GM19468 (cell line): Measurements from ENCODE around the gene TMEM120B.
"Not testable (repeated sequence)": the region's sequence is repeated elsewhere in the genome, so short reads cannot be mapped to it uniquely, and the experiment has no call there.

Source experiments
- ATAC-seq: cut with Tn5 transposase; IDR thresholded peaks from one replicate; pipeline ENCODE4 v1.9.1; 2021; ENCODE audit warnings: mild to moderate bottlenecking, moderate library complexity, moderate number of reproducible peaks; ENCODE audit not compliant: unreplicated experiment; ENCODE audit errors: extremely low read depth

The TMEM120B gene

DNA sequence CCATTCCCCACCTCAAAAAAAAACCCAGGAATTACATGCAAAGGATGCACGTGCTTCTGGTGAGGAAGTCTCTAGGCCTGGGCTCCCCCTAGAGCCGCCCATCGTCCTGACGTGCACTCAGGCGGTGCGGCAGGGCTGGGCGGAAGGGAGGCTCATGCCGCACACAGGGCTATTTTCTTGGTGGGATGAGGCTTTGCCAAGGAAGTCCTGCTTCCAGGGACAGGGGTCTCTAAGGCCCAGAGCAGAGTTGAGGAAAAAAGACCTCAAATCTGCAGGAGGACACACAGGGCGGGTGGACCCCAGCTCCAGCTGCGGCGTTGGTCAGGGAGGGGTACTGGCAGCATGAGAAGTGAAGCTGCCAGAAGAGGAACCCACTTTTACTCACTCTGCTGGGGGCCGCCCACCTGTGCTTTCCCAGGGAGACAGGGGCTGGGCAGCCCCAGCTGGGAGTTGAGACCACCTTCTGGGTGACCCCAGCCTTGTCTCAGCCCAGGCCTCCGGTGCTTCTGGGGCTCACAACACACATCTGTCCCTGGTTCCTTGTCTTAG lies 76.8 kb downstream of the TMEM120B start:
- ATAC-seq = no peak

DNA sequence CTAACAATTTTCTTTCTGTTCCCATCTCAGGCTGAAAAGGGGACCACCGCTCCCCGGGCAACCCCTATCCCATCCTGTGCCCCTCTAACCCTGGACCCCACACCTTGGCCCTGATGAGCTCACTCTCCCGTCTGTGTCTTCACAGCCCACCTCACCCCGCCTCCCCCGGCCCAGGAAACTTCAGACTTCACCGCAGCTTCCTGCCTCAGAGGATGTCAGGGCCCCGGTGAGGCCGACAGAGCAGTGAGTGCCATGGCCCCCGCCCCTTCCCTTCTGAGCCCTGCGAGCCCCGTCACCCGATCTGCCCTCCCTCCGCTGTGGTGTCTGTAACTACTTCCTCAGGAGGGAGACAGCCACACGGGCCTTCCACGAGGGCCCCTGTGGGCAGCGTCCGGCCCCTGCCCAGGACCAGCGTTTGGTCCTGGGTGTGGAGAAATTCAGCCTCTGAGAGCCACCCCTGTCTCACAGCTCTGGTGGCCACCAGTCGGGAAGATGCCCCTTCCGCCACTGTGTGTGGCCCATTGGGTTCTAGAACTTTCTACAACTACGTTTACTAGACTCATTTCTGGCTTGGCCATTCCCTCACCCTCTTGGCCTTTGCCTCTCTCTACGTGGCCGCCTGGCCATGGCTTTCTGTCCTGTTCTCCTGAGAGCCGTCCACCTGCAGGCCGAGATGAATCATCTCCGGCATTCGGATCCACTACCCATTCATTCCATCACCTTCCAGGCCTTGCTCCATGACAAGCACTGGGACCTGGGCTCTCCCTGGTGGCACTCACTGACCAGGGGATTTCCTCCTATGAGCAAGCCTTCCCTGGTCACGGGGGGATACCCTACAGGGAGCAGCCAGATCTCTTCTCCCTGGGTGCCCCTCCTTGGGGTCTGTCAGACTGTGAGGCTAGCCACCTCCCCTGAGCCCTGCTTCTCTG lies 77.5 kb downstream of the TMEM120B start:
- ATAC-seq = no peak

DNA sequence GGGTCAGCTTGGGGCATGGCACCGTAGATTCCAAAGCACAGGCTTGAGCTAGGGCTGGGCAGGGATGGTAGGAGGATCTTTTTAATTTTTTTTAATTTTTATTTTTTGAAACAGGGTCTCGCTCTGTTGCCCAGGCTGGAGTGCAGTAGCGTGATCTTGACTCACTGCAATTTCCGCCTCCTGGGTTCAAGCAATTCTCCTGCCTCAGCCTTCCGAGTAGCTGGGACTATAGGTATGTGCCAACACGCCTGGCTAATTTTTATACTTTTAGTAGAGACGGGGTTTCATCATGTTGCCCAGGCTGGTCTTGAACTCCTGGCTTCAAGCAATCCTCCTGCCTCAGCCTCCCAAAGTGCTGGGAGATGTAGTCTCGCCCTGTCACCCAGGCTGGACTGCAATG lies 78.2 kb downstream of the TMEM120B start:
- ATAC-seq = not testable (repeated sequence)

DNA sequence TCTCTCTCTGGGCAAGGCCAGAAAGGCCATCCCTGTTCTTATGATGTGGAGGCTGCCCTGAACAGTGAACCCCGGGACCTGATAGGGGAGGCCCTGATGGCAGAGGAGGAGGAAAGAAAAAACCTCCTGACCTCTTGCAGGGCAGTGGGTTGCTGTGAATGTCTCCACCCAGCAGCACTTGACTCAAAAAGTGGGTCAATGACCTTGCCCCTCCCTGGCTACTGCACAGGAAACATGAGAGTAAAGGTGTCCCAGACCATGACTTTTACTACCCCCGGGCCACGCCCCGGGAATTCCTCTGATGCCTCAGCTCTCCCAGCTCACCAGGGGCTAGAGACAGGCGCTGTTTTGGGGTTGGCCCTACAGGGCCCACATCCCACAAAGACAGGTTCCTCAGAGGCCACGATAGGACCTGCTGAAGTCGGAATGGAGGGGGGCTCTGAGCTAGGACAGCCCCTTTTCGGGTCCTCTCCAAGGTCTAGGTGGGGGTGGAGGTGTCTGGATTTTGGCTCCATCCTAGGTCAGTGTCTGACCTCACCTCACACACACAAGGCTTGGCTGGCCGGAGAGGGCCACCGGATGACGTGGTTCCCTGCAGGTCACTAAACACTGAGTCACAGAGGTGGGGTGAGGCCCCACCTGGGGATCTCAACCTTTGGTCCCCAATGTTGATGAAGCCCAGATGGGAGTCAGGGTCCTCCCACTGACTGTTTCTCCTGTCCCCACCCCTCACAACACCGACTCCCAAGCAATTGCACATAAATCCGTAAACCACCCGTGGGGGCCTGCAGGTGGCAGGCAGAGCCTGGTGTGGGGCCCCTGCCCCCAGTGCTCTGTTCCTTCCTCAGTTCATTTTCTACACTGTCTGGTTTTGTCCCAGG lies 79.4 kb downstream of the TMEM120B start:
- no peak for ATAC-seq

DNA sequence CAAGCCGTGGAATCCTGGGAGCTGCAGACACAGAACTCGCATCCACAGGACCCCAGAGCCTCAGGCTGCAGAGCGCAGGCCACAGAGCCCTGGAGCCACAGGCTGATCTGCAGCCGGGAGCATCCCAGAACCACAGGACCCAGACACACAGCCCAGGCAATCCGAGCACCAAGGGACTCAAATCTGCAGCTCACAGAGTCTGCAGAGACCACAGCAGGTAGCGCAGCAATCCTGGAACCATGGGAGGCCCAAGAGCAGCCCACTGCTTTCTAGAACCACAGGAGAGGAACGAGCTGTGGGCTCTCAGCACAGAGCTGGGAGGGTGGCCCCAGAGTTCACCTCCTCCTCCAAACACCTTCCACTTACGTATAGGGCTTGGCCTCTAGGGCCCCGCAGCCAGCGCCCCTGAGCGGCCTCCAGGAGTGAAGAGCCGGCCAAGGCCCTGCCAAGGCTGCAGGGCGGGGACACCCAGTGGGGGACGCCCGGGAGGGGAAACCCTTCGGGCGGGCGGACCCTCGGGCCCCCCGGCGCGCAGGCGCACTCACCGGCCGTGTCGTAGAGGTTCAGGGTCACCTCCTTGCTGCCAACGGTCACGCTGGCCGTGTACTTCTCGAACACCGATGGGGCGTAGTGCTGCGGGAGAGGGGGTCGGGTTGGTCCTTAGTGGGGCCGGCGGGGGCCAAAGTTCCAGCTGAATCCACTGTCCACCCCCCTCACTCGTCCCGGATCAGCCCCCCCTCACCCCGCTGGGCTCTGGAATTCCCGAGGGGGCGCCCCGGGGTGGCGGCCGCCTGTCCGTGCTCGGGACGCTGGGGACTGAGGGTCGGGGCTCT lies 80.3 kb downstream of the TMEM120B start:
- no peak for ATAC-seq

DNA sequence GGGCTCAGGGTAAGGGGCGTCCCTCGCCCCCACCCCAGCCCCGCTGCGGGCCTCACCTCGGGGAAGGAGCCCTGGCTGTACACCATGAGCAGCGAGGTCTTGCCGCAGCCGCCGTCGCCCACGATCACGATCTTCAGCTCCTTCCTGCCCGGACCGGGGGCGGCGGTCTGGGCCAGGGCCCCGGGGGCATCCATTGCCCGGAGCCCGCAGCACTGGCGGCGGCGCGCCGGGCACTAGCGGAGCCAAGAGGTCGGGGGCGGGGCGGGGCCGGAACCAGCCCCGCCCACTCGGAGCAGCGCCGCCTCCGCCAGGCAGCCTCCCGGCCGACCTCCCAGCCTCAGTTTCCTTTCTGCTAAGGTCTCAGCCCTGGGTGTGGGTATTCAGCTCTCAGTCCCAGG lies 80.9 kb downstream of the TMEM120B start, which contains the start of gene RHOF:
Gene RHOF (minus strand): TSS at position 249 of the 398 bp plus-strand sequence. CDS start 55 bp downstream, at position 194.
- no peak for ATAC-seq

DNA sequence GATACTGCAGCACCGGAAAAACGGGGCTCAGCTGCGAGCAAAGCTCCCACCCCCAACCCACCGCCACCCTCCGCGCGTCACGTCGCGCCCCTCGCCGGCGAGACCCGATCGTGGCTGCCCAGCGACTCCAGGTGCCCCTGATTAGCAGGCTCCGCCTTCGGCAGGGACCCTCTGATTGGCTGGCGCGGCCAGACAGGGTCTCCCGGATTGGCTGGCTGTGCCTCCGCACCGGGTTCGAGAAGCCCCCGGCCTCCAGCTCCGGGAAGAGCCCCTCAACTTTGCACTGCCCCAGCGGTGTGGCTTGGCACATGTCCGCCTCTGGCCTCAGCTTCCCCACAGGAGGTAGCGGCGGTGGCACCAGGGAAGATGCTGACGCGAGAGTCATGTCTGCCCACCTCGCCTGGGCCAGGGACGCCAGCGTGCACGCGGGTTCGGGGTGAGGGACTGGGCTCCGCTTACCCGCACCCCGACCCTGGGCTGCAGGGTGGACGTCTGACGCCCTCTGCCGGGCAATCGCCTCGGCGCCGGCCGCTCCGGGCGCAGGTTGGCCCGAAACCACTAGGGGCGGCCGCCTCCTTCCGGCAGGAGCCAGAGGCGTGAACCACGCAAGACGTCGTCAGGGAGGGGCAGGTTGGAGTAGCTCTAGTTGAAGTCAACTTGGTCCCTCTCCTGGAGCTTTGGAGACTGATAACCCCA lies 81.4 kb downstream of the TMEM120B start:
- peak; percentile 17 for ATAC-seq

DNA sequence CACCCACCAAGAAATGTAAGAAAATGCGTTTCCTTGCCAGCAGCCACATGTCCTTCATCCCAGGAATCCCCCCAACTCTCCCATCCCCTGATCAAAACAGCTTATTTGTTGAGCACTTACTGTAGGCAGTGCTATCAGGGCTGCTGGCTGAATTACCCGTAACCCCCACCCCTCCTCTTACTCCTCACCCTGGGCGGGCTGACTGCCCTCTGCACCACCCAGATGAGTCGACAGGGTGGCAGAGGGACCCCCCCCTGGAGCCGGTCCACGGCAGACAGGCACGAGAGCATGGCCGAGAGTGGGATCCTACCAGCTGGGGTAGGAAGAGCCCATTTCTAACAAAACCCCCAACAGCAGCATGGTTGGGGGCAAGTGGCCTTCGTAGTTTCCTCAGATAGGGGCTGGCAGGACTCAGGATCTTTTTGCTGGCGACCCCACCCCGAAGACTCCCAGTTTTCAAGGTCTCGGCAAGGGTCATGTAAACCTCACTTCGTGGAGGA lies 82.0 kb downstream of the TMEM120B start:
- no peak for ATAC-seq

DNA sequence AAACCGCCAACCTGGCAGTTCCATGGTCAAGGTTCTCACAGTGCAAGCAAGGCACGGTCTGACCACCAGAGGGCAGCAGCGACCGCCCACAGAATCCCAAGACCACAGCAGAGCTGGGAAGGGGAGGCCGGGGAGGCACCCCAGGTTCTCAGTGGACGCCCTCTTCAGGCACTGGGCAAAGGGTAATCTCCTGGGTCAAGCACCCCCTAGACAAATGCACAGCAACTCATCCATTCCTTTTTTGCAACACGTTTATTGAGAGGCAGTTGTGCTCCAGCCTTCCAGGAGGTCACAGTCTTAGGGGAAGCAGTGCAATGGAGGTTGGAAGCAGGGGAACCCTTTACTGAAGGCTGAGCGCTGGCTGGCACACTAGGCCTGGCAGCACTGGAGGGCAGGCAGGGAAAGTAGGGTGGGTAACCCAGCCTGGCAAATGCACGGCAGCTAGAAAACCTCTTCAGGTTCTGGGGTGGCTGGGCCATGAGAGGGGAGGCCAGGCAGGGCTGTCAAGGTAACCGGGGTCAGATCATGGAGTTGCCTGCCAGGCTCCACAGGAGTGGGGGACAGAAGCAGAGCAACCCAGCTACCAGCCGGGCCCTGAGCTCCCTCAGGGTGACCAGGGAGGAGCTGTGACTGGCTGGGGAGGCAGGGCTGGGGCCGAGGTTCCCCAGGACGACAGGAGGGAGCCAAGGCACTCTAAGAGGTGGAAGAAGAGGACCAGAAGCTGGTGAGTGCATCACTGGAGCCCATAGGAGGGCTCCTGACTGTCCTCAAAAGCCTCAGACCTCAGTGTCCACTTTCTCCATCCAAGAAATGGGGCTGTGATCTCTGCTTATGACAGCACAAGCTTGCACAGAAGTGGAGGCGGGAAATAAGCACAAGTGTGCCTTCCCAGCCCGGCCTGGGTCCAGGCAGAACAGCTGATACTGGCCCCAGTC lies 82.7 kb downstream of the TMEM120B start:
- no peak for ATAC-seq

DNA sequence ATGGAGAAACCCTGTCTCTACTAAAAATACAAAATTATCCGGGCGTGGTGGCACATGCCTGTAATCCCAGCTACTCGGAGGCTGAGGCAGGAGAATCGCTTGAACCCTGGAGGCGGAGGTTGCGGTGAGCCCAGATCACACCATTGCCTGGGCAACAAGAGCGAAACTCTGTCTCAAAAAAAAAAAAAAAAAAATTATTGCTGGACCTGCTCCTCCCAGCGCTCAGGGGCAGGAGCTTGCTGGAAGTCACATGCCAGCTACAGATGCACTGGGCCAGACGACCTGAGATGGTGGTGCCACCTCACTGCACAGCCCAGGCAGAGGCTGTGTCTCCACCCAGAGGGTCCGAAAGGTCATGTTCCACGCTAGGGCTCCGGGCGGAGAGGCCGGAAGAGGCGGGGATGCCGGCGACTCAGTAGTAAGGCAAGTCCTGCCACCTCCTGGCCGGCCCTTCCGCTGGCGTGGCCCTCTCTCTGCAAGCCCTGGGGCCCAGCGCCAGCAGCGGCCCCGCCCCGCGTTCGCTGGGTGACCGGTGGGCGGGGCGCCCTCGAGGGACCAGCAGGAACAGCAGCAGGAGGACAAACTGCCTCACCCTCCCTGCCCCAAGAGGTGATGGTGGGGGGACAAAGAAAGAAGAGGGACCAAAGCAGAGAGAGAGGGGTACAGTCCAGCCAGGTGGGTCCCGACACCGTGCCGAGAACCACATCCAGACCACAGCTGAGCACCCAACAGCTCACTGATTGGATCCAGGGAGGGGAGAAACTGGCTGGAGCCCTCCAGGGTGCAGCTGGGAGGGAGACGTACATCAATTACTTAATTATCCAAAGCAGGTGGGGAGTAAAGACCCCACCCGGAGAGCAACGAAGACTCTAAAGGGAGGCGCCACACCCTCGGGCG lies 84.6 kb downstream of the TMEM120B start:
- no peak for ATAC-seq

DNA sequence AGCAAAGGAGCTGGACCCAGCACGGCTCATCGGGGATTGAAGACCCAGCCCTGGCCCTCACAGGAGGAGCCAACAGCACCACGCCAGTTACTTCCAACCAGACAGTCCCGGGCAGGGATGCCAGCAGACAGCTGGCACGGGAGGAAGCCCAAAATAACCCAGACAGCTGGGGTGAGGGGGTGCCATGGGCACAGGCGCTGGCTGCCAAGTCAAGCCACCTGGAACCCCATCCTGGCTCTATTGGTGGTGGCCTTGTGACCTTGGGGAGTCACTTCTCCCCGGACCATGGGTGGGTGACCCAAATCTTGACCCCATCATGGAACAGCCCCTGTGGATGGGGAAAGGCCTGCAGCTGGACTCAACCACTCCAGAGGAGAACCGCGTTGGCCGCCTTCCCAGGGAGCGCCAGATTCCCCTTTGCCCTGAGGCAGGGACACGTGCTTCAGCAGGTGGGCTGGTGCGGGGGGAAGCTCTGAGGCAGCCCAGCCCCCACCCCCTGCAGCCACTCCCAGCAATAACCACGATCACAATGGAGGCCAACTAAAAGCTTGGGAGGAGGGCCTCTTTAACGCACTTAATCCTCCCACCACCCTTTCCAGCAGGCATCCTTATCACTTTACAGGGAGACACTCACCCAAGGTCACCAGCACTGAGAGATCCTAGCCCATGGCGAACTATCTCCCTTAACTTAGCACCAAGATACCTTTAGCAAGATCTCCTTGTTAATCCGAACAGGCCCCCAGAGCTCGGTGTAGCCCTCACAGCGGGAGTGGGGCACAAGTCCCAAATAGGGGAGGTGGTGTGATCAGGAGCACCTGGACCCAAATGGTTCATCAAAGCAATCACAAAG lies 85.6 kb downstream of the TMEM120B start:
- ATAC-seq = no peak

DNA sequence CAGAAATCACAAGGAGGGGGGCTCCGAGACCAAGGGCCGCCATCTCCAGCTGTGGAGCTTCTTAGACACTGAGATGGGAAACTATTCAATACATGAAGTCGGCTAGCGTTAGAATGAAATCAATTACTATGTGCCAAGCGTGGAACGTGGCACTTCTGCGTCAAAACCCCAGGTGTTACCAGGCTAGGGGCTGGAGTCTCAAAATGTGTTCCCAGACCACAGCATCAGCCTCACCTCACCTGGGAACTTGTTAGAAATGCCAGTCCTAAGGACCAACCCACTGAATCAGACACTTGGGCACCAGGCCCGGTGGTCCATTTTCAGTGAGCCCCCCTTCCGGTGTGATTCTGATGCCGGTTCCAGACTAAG lies 86.2 kb downstream of the TMEM120B start:
- no peak for ATAC-seq

DNA sequence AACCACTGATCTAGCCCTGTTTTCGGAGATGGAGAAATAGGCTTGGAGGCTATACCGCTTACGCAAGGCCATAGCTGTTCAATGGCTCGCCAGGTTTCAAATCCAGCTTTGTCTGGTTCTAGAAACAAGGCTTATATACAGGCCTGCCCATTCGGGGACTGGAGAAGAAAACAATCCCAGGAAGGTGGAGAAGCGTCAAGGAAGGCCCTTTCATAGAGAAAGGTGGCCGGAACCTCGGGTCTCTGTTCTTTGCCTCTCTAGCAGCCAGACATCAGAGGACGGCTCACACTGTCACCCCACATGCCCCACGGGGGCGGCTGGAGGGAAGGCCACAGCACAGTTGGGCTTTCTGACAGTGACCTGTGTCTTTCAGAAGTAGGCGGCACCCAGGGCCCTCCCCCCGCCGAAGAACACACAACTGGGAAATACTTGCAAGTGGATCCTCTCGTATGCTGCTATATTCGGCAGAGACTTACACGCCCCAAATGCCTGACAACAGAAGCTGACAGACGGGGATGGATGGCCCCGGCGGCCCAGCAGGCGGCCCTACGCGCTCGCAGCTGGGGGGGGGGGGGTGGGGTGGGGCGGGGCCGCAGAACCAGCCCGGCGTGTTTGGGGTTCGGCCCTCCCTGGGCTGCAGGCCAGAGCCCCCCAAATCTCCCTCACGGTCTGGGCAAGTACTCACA lies 86.7 kb downstream of the TMEM120B start:
- ATAC-seq = no peak

DNA sequence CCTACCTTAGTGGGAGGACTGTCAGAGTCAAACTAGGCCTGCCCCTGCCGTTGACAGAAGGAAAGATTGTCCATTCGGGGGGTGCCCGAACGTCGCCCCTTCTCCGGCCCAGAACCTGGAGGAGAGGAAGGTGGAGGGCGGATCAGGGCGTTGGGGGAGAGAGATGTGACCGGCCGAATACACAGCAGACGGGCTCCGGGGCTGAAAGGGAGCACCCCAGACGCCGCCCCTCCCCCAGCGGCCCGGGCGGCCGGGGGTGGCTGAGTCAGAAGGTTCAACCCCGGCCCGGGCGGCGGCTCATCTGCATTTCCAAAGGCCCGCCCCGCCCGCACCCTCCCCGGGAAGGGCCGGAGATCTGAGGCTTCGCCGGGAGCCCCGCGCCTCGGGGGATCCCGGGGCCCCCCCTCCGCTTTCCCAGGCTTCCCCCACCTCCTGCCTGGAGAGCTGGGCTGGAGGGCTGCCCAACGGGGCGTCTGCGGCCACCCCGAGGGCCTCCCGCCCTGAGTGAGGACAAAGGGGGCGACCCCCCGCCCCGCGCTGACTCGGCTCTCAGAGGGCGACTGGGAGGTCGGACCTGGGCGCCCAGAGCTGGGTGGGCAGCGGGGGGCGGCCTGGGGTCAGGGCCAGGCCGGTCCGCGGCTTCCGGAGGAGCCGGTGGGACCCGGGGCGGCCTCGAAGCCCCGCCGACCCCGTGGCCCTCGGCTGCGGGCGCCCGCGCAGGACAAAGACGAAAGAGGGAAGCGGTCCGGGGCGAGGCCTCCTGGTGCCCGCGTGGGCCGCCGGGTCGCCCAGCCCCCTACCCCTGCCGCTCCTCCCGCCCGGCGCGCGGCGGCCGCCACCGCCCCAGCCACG lies 87.5 kb downstream of the TMEM120B start:
- no peak for ATAC-seq
